Lower leg skin (tissue), 3 donors: Measurements from ENCODE around the gene SETD1A.

ENCODE experiments used
- CTCF ChIP-seq, 3 donors: fragments of 450-650 bp; IDR thresholded peaks; one replicate each; pipeline ENCODE4 v1.5.1; 2016; ENCODE audit warnings: antibody characterized with exemption in 3 of 3, mild to moderate bottlenecking in 3 of 3, moderate library complexity in 2 of 3
- POLR2A ChIP-seq, 2 donors: fragments of 450-650 bp; IDR thresholded peaks; one replicate each; pipeline ENCODE4 v1.6.1; 2016 to 2017; ENCODE audit warnings: antibody characterized with exemption in 2 of 2, mild to moderate bottlenecking in 1 of 2, moderate library complexity in 1 of 2

GRCh38 chr16:30992276-30992780 is 34.8 kb downstream of the SETD1A start:
- TF ChIP-seq CTCF (IDR thresholded peaks at IDR 0.05) (no peak), POLR2A (IDR thresholded peaks at IDR 0.05) (no peak)
